Measurements from ENCODE around the gene NR6A1. TPM values are rescaled to one million over a fixed set of nuclear protein-coding genes. Genes with fewer than 3 reads are reported as not detected.

NR6A1 gene
- total and polyA plus RNA-seq, 2 experiments from 2014 or later: 0.16 TPM; not detected in 1

- TF ChIP-seq EZH2 (IDR thresholded peaks at IDR 0.05; ENCODE audit: insufficient read depth, poor library complexity, severe bottlenecking) (no peak), EZH2phosphoT487 (IDR thresholded peaks at IDR 0.05; ENCODE audit: insufficient read depth, low read depth) (no peak)
- peak overlapping the region; percentile 38 for H3K4me2 ChIP-seq (ENCODE audit: unreplicated experiment)
- peak; percentile 86 for DNase-seq
Measured at GRCh38 chr9:124553738-124554137, 217.4 kb downstream of the NR6A1 start.

GRCh38 chr9:124552273-124552605 is 218.9 kb downstream of the NR6A1 start:
- H4K20me1 ChIP-seq (ENCODE audit: insufficient read depth): no peaks in the 10 kb centered on the region
- in situ Hi-C loops (cut with MboI): no loop called here
- DNase-seq: no peak
- no peak overlapping the region for H3K4me3 ChIP-seq
- no peak for TF ChIP-seq EZH2 (IDR thresholded peaks at IDR 0.05; ENCODE audit: insufficient read depth, poor library complexity, severe bottlenecking)
- TF ChIP-seq EZH2phosphoT487 (IDR thresholded peaks at IDR 0.05; ENCODE audit: insufficient read depth, low read depth): no peak
- H3K27ac ChIP-seq: peak overlapping the region; percentile 57
- no peaks in the 10 kb centered on the region for H3K9me2 ChIP-seq (ENCODE audit: insufficient read depth)
- peak overlapping the region; percentile 54 for H2AFZ ChIP-seq
- H3K9me3 ChIP-seq (ENCODE audit: low read depth): no peaks in the 10 kb centered on the region
- H3F3A ChIP-seq (ENCODE audit: insufficient read depth): peaks cover 36% of the 10 kb centered on the region
- H3K36me3 ChIP-seq (ENCODE audit: low read depth): no peaks in the 10 kb centered on the region
- H3K9ac ChIP-seq: peak overlapping the region; percentile 25
- H3K4me1 ChIP-seq (ENCODE audit: insufficient read depth): peaks cover 38% of the 10 kb centered on the region
- 96 to 100% methylated on average over 2 of the region's 2 CpGs for WGBS, 2 experiments (ENCODE audit: low coverage in 1 of 2, low lambda C conversion rate in 2 of 2, missing lambda C conversion rate in 2 of 2)
- H3K4me2 ChIP-seq (ENCODE audit: unreplicated experiment): peak overlapping the region; percentile 26
- H3K79me2 ChIP-seq (ENCODE audit: insufficient read depth): no peaks in the 10 kb centered on the region
- no peaks in the 10 kb centered on the region for H3K27me3 ChIP-seq (replicated peaks; ENCODE audit: insufficient read depth)

More at GRCh38 chr9:124553738-124554137, 217.4 kb downstream of the NR6A1 start:
- Histone ChIP-seq H2AFZ (no peak overlapping the region), H3K79me2 (ENCODE audit: insufficient read depth) (no peaks in the 10 kb centered on the region), H3K9me2 (ENCODE audit: insufficient read depth) (no peaks in the 10 kb centered on the region), H3K4me1 (ENCODE audit: insufficient read depth) (peaks cover 38% of the 10 kb centered on the region), H3K4me3 (no peak overlapping the region), H3F3A (ENCODE audit: insufficient read depth) (peaks cover 36% of the 10 kb centered on the region), H3K36me3 (ENCODE audit: low read depth) (no peaks in the 10 kb centered on the region), H3K27me3 (replicated peaks; ENCODE audit: insufficient read depth) (no peaks in the 10 kb centered on the region), H3K9me3 (ENCODE audit: low read depth) (no peaks in the 10 kb centered on the region), H3K9ac (no peak overlapping the region), H3K27ac (peak overlapping the region; percentile 56), H4K20me1 (ENCODE audit: insufficient read depth) (no peaks in the 10 kb centered on the region)
- in situ Hi-C loops (cut with MboI): no loop called here
- 13 to 16% methylated on average over 3 of the region's 3 CpGs for WGBS, 2 experiments (ENCODE audit: low coverage in 1 of 2, low lambda C conversion rate in 2 of 2, missing lambda C conversion rate in 2 of 2)

GRCh38 chr9:124551472-124552272 is 219.4 kb downstream of the NR6A1 start:
- Histone ChIP-seq H3K9ac (peak overlapping the region; percentile 25), H3K79me2 (ENCODE audit: insufficient read depth) (no peaks in the 10 kb centered on the region), H4K20me1 (ENCODE audit: insufficient read depth) (no peaks in the 10 kb centered on the region), H3K9me2 (ENCODE audit: insufficient read depth) (no peaks in the 10 kb centered on the region), H3K27me3 (replicated peaks; ENCODE audit: insufficient read depth) (no peaks in the 10 kb centered on the region), H2AFZ (peak overlapping the region; percentile 54), H3K4me3 (no peak overlapping the region), H3K4me2 (ENCODE audit: unreplicated experiment) (peak overlapping the region; percentile 26), H3K27ac (peak overlapping the region; percentile 57), H3F3A (ENCODE audit: insufficient read depth) (peaks cover 36% of the 10 kb centered on the region), H3K9me3 (ENCODE audit: low read depth) (no peaks in the 10 kb centered on the region), H3K36me3 (ENCODE audit: low read depth) (no peaks in the 10 kb centered on the region), H3K4me1 (ENCODE audit: insufficient read depth) (peaks cover 38% of the 10 kb centered on the region)
- in situ Hi-C loops (cut with MboI): no loop called here
- TF ChIP-seq EZH2phosphoT487 (IDR thresholded peaks at IDR 0.05; ENCODE audit: insufficient read depth, low read depth): no peak
- TF ChIP-seq EZH2 (IDR thresholded peaks at IDR 0.05; ENCODE audit: insufficient read depth, poor library complexity, severe bottlenecking): no peak
- WGBS, 2 experiments (ENCODE audit: low coverage in 1 of 2, low lambda C conversion rate in 2 of 2, missing lambda C conversion rate in 2 of 2): 6 to 9% methylated on average over 4 of the region's 4 CpGs
- peak; percentile 79 for DNase-seq

GRCh38 chr9:124550072-124550471 is 221.0 kb downstream of the NR6A1 start:
- H3K4me3 ChIP-seq: no peak overlapping the region
- H3K9ac ChIP-seq: no peak overlapping the region
- H2AFZ ChIP-seq: no peak overlapping the region
- no peaks in the 10 kb centered on the region for H4K20me1 ChIP-seq (ENCODE audit: insufficient read depth)
- H3K9me3 ChIP-seq (ENCODE audit: low read depth): no peaks in the 10 kb centered on the region
- no peaks in the 10 kb centered on the region for H3K36me3 ChIP-seq (ENCODE audit: low read depth)
- H3F3A ChIP-seq (ENCODE audit: insufficient read depth): peaks cover 36% of the 10 kb centered on the region
- DNase-seq: no peak
- no peaks in the 10 kb centered on the region for H3K9me2 ChIP-seq (ENCODE audit: insufficient read depth)
- no peaks in the 10 kb centered on the region for H3K79me2 ChIP-seq (ENCODE audit: insufficient read depth)
- no peak overlapping the region for H3K27ac ChIP-seq
- in situ Hi-C loops (cut with MboI): no loop called here
- peaks cover 38% of the 10 kb centered on the region for H3K4me1 ChIP-seq (ENCODE audit: insufficient read depth)
- no peak overlapping the region for H3K4me2 ChIP-seq (ENCODE audit: unreplicated experiment)
- WGBS, 2 experiments (ENCODE audit: low coverage in 1 of 2, low lambda C conversion rate in 2 of 2, missing lambda C conversion rate in 2 of 2): 81 to 100% methylated on average over 2 of the region's 2 CpGs
- no peaks in the 10 kb centered on the region for H3K27me3 ChIP-seq (replicated peaks; ENCODE audit: insufficient read depth)
- no peak for TF ChIP-seq EZH2 (IDR thresholded peaks at IDR 0.05; ENCODE audit: insufficient read depth, poor library complexity, severe bottlenecking)
- no peak for TF ChIP-seq EZH2phosphoT487 (IDR thresholded peaks at IDR 0.05; ENCODE audit: insufficient read depth, low read depth)
